Parathyroid adenoma (tissue), 2 donors: ENCODE results near the gene ARSG.

Experiments used
- H2AFZ ChIP-seq: fragments of 300-600 bp; sonication (generic); one replicate; pipeline ENCODE4 v1.7.0; 2017; ENCODE audit warnings: antibody characterized with exemption, mild to moderate bottlenecking
- H3K27ac ChIP-seq: fragments of 300-600 bp; sonication (generic); one replicate; pipeline ENCODE4 v1.7.0; 2017
- H3K27me3 ChIP-seq: fragments of 300-600 bp; sonication (generic); one replicate; pipeline ENCODE4 v1.7.0; 2017; ENCODE audit warnings: low read length; ENCODE audit not compliant: control insufficient read depth, insufficient read depth
- H3K36me3 ChIP-seq: fragments of 300-600 bp; sonication (generic); one replicate; pipeline ENCODE4 v1.7.0; 2017; ENCODE audit warnings: low read length; ENCODE audit not compliant: control insufficient read depth, insufficient read depth
- H3K4me1 ChIP-seq: fragments of 300-600 bp; sonication (generic); one replicate; pipeline ENCODE4 v1.7.0; 2017; ENCODE audit warnings: control low read depth
- H3K4me2 ChIP-seq: fragments of 300-600 bp; sonication (generic); one replicate; pipeline ENCODE4 v1.7.0; 2017; ENCODE audit warnings: low read length
- H3K4me3 ChIP-seq: fragments of 300-600 bp; sonication (generic); one replicate; pipeline ENCODE4 v1.7.0; 2017; ENCODE audit warnings: low read depth, low read length
- H3K79me2 ChIP-seq: fragments of 300-600 bp; sonication (generic); one replicate; pipeline ENCODE4 v1.7.0; 2017; ENCODE audit warnings: control low read depth
- H3K9ac ChIP-seq: fragments of 300-600 bp; sonication (generic); one replicate; pipeline ENCODE4 v1.7.0; 2017; ENCODE audit warnings: mild to moderate bottlenecking
- H3K9me3 ChIP-seq: fragments of 300-600 bp; sonication (generic); one replicate; pipeline ENCODE4 v1.7.0; 2017; ENCODE audit warnings: low read length; ENCODE audit not compliant: control insufficient read depth
- CTCF ChIP-seq: fragments of 300-600 bp; sonication (generic); IDR thresholded peaks from one replicate; pipeline ENCODE4 v1.7.0; 2017; ENCODE audit warnings: antibody characterized with exemption, mild to moderate bottlenecking
- donor health status: primary hyperparathyroidism.

Gene ARSG

GRCh38 chr17:68429881-68430280, 138.6 kb downstream of the ARSG start:
- no peak for TF ChIP-seq CTCF
- H3K9ac ChIP-seq = no peak overlapping the region
- no peaks in the 10 kb centered on the region for H3K4me1 ChIP-seq
- no peaks in the 10 kb centered on the region for H3K36me3 ChIP-seq
- no peaks in the 10 kb centered on the region for H3K79me2 ChIP-seq
- H3K4me3 ChIP-seq = no peak overlapping the region
- H3K4me2 ChIP-seq = no peak overlapping the region
- H3K27ac ChIP-seq = no peak overlapping the region
- H3K9me3 ChIP-seq = no peaks in the 10 kb centered on the region
- H2AFZ ChIP-seq = no peak overlapping the region
- no peaks in the 10 kb centered on the region for H3K27me3 ChIP-seq

GRCh38 chr17:68431045-68431608, 139.8 kb downstream of the ARSG start:
- Histone ChIP-seq H3K4me1 (no peaks in the 10 kb centered on the region), H3K4me3 (no peak overlapping the region), H3K9ac (no peak overlapping the region), H3K27ac (no peak overlapping the region), H3K27me3 (no peaks in the 10 kb centered on the region), H3K79me2 (no peaks in the 10 kb centered on the region), H3K9me3 (no peaks in the 10 kb centered on the region), H3K4me2 (no peak overlapping the region), H2AFZ (no peak overlapping the region), H3K36me3 (no peaks in the 10 kb centered on the region)
- no peak for TF ChIP-seq CTCF

GRCh38 chr17:68431661-68432071, 140.4 kb downstream of the ARSG start:
- Histone ChIP-seq H3K27me3 (no peaks in the 10 kb centered on the region), H2AFZ (no peak overlapping the region), H3K9me3 (no peaks in the 10 kb centered on the region), H3K36me3 (no peaks in the 10 kb centered on the region), H3K4me2 (no peak overlapping the region), H3K9ac (no peak overlapping the region), H3K4me1 (no peaks in the 10 kb centered on the region), H3K4me3 (no peak overlapping the region), H3K27ac (no peak overlapping the region), H3K79me2 (peaks cover 2% of the 10 kb centered on the region)
- TF ChIP-seq CTCF = no peak

GRCh38 chr17:68432086-68432864, 141.0 kb downstream of the ARSG start:
- Histone ChIP-seq H3K9me3 (no peaks in the 10 kb centered on the region), H3K79me2 (peaks cover 2% of the 10 kb centered on the region), H3K9ac (no peak overlapping the region), H3K4me2 (no peak overlapping the region), H3K4me3 (no peak overlapping the region), H3K36me3 (no peaks in the 10 kb centered on the region), H3K27me3 (no peaks in the 10 kb centered on the region), H3K4me1 (no peaks in the 10 kb centered on the region), H2AFZ (no peak overlapping the region), H3K27ac (no peak overlapping the region)
- no peak for TF ChIP-seq CTCF

GRCh38 chr17:68433211-68433610, 141.9 kb downstream of the ARSG start:
- H2AFZ ChIP-seq = no peak overlapping the region
- no peaks in the 10 kb centered on the region for H3K4me1 ChIP-seq
- H3K4me2 ChIP-seq = no peak overlapping the region
- no peak overlapping the region for H3K9ac ChIP-seq
- H3K79me2 ChIP-seq = peaks cover 2% of the 10 kb centered on the region
- no peak overlapping the region for H3K27ac ChIP-seq
- no peak overlapping the region for H3K4me3 ChIP-seq
- no peaks in the 10 kb centered on the region for H3K27me3 ChIP-seq
- no peaks in the 10 kb centered on the region for H3K9me3 ChIP-seq
- no peak for TF ChIP-seq CTCF
- no peaks in the 10 kb centered on the region for H3K36me3 ChIP-seq
